ENCODE measurements around the gene LBX2.

LBX2 gene

GRCh38 chr2:74511104-74511989 lies 11.9 kb upstream of the LBX2 start:
- DNase-seq, result no peak
- Histone ChIP-seq H3K36me3 (replicated peaks) (no peaks in the 10 kb centered on the region), H3K27me3 (replicated peaks) (peaks cover 52% of the 10 kb centered on the region), H3K4me3 (ENCODE audit: low read depth, low read length) (no peak overlapping the region), H3K27ac (no peak overlapping the region)
- in situ Hi-C loops (cut with HindIII; ENCODE audit: low pct_ligation_motif_present, low sequenced_read_pairs), result no loop called here
- no peak for TF ChIP-seq CTCF (IDR thresholded peaks at IDR 0.05; ENCODE audit: low read depth, low read length, missing control alignments)

GRCh38 chr2:74510272-74510671 lies 10.9 kb upstream of the LBX2 start:
- no peak for DNase-seq
- H3K36me3 ChIP-seq (replicated peaks), result peaks cover 7% of the 10 kb centered on the region
- no peak overlapping the region for H3K27ac ChIP-seq
- no peak overlapping the region for H3K4me3 ChIP-seq (ENCODE audit: low read depth, low read length)
- in situ Hi-C loops (cut with HindIII; ENCODE audit: low pct_ligation_motif_present, low sequenced_read_pairs), result no loop called here
- peaks cover 42% of the 10 kb centered on the region for H3K27me3 ChIP-seq (replicated peaks)
- TF ChIP-seq CTCF (IDR thresholded peaks at IDR 0.05; ENCODE audit: low read depth, low read length, missing control alignments), result no peak

- TF ChIP-seq CTCF (IDR thresholded peaks at IDR 0.05; ENCODE audit: low read depth, low read length, missing control alignments), result no peak
- Histone ChIP-seq H3K36me3 (replicated peaks) (peaks cover 8% of the 10 kb centered on the region), H3K27ac (peak overlapping the region; percentile 97), H3K27me3 (replicated peaks) (peaks cover 19% of the 10 kb centered on the region), H3K4me3 (ENCODE audit: low read depth, low read length) (peak overlapping the region; percentile 100)
- in situ Hi-C loops (cut with HindIII; ENCODE audit: low pct_ligation_motif_present, low sequenced_read_pairs), result no loop called here
- DNase-seq, result no peak
Observed at GRCh38 chr2:74507926-74508520, 8.6 kb upstream of the LBX2 start.

GRCh38 chr2:74507145-74507925 lies 7.9 kb upstream of the LBX2 start, which contains the start of gene PCGF1:
Gene PCGF1 (minus strand): TSS chr2:74507695. CDS start chr2:74507668, 27 bp downstream.
- Histone ChIP-seq H3K4me3 (ENCODE audit: low read depth, low read length) (peak within 1 kb of the TSS; percentile 100), H3K27me3 (replicated peaks) (peaks cover 12% of the 10 kb centered on the region), H3K27ac (peak within 1 kb of the TSS; percentile 97), H3K36me3 (replicated peaks) (peaks cover 8% of the 10 kb centered on the region)
- in situ Hi-C loops (cut with HindIII; ENCODE audit: low pct_ligation_motif_present, low sequenced_read_pairs), result no loop called here
- DNase-seq, result peak; percentile 97
- TF ChIP-seq CTCF (IDR thresholded peaks at IDR 0.05; ENCODE audit: low read depth, low read length, missing control alignments), result peak; percentile 63

GRCh38 chr2:74505448-74506246 lies 6.2 kb upstream of the LBX2 start:
- Histone ChIP-seq H3K36me3 (replicated peaks) (peaks cover 8% of the 10 kb centered on the region), H3K27ac (no peak overlapping the region), H3K27me3 (replicated peaks) (no peaks in the 10 kb centered on the region), H3K4me3 (ENCODE audit: low read depth, low read length) (no peak overlapping the region)
- TF ChIP-seq CTCF (IDR thresholded peaks at IDR 0.05; ENCODE audit: low read depth, low read length, missing control alignments), result no peak
- no peak for DNase-seq
- in situ Hi-C loops (cut with HindIII; ENCODE audit: low pct_ligation_motif_present, low sequenced_read_pairs), result no loop called here

All from brain microvascular endothelial cell (primary cell).